ENCODE data around the gene C19orf18.

The C19orf18 gene

GRCh38 chr19:57914531-57914930 lies 59.8 kb downstream of the C19orf18 start:
- H3K4me3 ChIP-seq (ENCODE audit: insufficient read length, low read depth), result no peak overlapping the region
- DNase-seq (ENCODE audit: low read depth, low spot score), result no peak
- no peak overlapping the region for H3K9ac ChIP-seq (ENCODE audit: insufficient read length, low read depth)
- H3K36me3 ChIP-seq (ENCODE audit: insufficient read depth, insufficient read length, low read length), result peaks cover 38% of the 10 kb centered on the region
- no peaks in the 10 kb centered on the region for H3K9me3 ChIP-seq (ENCODE audit: insufficient read depth, low read length)
- no peaks in the 10 kb centered on the region for H3K27me3 ChIP-seq (ENCODE audit: insufficient read depth, insufficient read length)
- H3K4me1 ChIP-seq (ENCODE audit: insufficient read depth, insufficient read length), result no peaks in the 10 kb centered on the region
- TF ChIP-seq YY1 (IDR thresholded peaks at IDR 0.05; ENCODE audit: insufficient read depth, insufficient read length), result no peak
- TF ChIP-seq ZNF274 (IDR thresholded peaks at IDR 0.05; ENCODE audit: low read depth, low read length), result no peak
- no peak for TF ChIP-seq SUZ12 (IDR thresholded peaks at IDR 0.05; ENCODE audit: extremely low read depth, insufficient read depth, insufficient read length)

Data from NT2/D1 (cell line).